ENCODE data around the gene RLN3.

GRCh38 chr19:14039181-14039580, 11.2 kb downstream of the RLN3 start:
- TF ChIP-seq, protein P1, sequence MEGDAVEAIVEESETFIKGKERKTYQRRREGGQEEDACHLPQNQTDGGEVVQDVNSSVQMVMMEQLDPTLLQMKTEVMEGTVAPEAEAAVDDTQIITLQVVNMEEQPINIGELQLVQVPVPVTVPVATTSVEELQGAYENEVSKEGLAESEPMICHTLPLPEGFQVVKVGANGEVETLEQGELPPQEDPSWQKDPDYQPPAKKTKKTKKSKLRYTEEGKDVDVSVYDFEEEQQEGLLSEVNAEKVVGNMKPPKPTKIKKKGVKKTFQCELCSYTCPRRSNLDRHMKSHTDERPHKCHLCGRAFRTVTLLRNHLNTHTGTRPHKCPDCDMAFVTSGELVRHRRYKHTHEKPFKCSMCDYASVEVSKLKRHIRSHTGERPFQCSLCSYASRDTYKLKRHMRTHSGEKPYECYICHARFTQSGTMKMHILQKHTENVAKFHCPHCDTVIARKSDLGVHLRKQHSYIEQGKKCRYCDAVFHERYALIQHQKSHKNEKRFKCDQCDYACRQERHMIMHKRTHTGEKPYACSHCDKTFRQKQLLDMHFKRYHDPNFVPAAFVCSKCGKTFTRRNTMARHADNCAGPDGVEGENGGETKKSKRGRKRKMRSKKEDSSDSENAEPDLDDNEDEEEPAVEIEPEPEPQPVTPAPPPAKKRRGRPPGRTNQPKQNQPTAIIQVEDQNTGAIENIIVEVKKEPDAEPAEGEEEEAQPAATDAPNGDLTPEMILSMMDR (conservative IDR thresholded peaks at IDR 0.05), result no peak
- TF ChIP-seq ZFX (IDR thresholded peaks at IDR 0.05), result no peak

All from C4-2B (cell line).